Peyer's patch (tissue), 4 donors: ENCODE measurements around the gene ARHGEF1. TPM values are rescaled to one million over a fixed set of nuclear protein-coding genes. Genes with fewer than 3 reads are reported as not detected.
"Not testable (repeated sequence)": the region's sequence is repeated elsewhere in the genome, so short reads cannot be mapped to it uniquely, and the experiment has no call there.

ENCODE experiments used
- DNase-seq, 3 donors: peaks; one replicate each; pipeline ENCODE4 v3.0.0-alpha.2; 2017 to 2019
- H3K27ac ChIP-seq, 4 donors: fragments of 200-600 bp; sonication (generic); one replicate each; pipeline ENCODE4 v1.5.1; 2016 to 2019
- H3K27me3 ChIP-seq, 2 donors: fragments of 200-600 bp; sonication (generic); one replicate each; pipeline ENCODE4 v1.5.1; 2019
- H3K36me3 ChIP-seq, 3 donors: fragments of 200-600 bp; sonication (generic); one replicate each; pipeline ENCODE4 v1.5.1; 2016 to 2019
- H3K4me1 ChIP-seq, 4 donors: fragments of 200-600 bp; sonication (generic); one replicate each; pipeline ENCODE4 v1.5.1; 2016 to 2019
- H3K4me3 ChIP-seq, 4 donors: fragments of 200-600 bp; sonication (generic); 1 replicate in 3 of 4; 2 replicates in 1 of 4; pipeline ENCODE4 v1.5.1; 2016 to 2019; ENCODE audit warnings: mild to moderate bottlenecking in 1 of 4
- H3K9me3 ChIP-seq, 4 donors: fragments of 200-600 bp; sonication (generic); one replicate each; pipeline ENCODE4 v1.5.1; 2016 to 2019; ENCODE audit warnings: mild to moderate bottlenecking in 1 of 4
- CTCF ChIP-seq, 6 experiments: fragments of 450-650 bp in 4 of 6; fragments of 200-600 bp in 2 of 6; sonication (generic) in 1 of 6; IDR thresholded peaks; one replicate each; pipeline ENCODE4 v1.5.1; 2017 to 2019; ENCODE audit warnings: antibody characterized with exemption in 6 of 6, mild to moderate bottlenecking in 3 of 6, moderate library complexity in 1 of 6
- POLR2A ChIP-seq, 2 donors: fragments of 450-650 bp; IDR thresholded peaks; one replicate each; pipeline ENCODE4 v1.5.1; 2017; ENCODE audit warnings: antibody characterized with exemption in 2 of 2, mild to moderate bottlenecking in 2 of 2, moderate library complexity in 2 of 2
- total RNA-seq, 4 donors: library from RNA; depleted of rRNA; stranded (reverse); fragments of >200 nt; gene quantifications; one replicate each; pipeline ENCODE4 v1.1.0, GENCODE V29; 2016

The ARHGEF1 gene
- total RNA-seq, 4 donors from 2014 or later = 90.0 to 368 (median 148) TPM

- H3K27ac ChIP-seq = no peak overlapping the region
- no peak for TF ChIP-seq POLR2A (IDR thresholded peaks at IDR 0.05)
- no peak for TF ChIP-seq CTCF (IDR thresholded peaks at IDR 0.05)
- H3K4me3 ChIP-seq = peak overlapping the region in 1 of 4 donors; percentile 6
- no peaks in the 10 kb centered on the region for H3K9me3 ChIP-seq
- H3K4me1 ChIP-seq = peaks cover 0 to 35% (median 18%) of the 10 kb centered on the region in 4 donors
- peaks cover 0 to 5% (median 0%) of the 10 kb centered on the region in 3 donors for H3K36me3 ChIP-seq
- DNase-seq = no peak
- peaks cover 0 to 34% of the 10 kb centered on the region in 2 donors for H3K27me3 ChIP-seq
These were observed 29.1 kb downstream of the ARHGEF1 start for GRCh38 chr19:41911889-41912731.

- H3K9me3 ChIP-seq = no peaks in the 10 kb centered on the region
- DNase-seq = no peak
- no peak overlapping the region for H3K27ac ChIP-seq
- H3K36me3 ChIP-seq = no peaks in the 10 kb centered on the region
- peaks cover 0 to 35% (median 18%) of the 10 kb centered on the region in 4 donors for H3K4me1 ChIP-seq
- peak overlapping the region in 1 of 4 donors; percentile 20 for H3K4me3 ChIP-seq
- TF ChIP-seq CTCF (IDR thresholded peaks at IDR 0.05) (no peak), POLR2A (IDR thresholded peaks at IDR 0.05) (no peak)
- H3K27me3 ChIP-seq = peaks cover 0 to 34% of the 10 kb centered on the region in 2 donors
These were observed 30.0 kb downstream of the ARHGEF1 start for GRCh38 chr19:41912899-41913537.

GRCh38 chr19:41913538-41914423 lies 30.8 kb downstream of the ARHGEF1 start:
- Histone ChIP-seq H3K36me3 (no peaks in the 10 kb centered on the region), H3K4me3 (peak overlapping the region in 1 of 4 donors; percentile 20), H3K4me1 (peaks cover 0 to 35% (median 18%) of the 10 kb centered on the region in 4 donors), H3K9me3 (no peaks in the 10 kb centered on the region), H3K27ac (no peak overlapping the region), H3K27me3 (peaks cover 0 to 34% of the 10 kb centered on the region in 2 donors)
- TF ChIP-seq POLR2A (IDR thresholded peaks at IDR 0.05) (no peak), CTCF (IDR thresholded peaks at IDR 0.05) (no peak)
- no peak for DNase-seq

- Histone ChIP-seq H3K4me1 (peaks cover 0 to 35% (median 18%) of the 10 kb centered on the region in 4 donors), H3K27me3 (peaks cover 0 to 34% of the 10 kb centered on the region in 2 donors)
- not testable (repeated sequence) for H3K4me3 ChIP-seq, H3K36me3 ChIP-seq, DNase-seq, H3K27ac ChIP-seq, H3K9me3 ChIP-seq
These were observed 31.4 kb downstream of the ARHGEF1 start for GRCh38 chr19:41914424-41914834.

- H3K27me3 ChIP-seq = peaks cover 0 to 34% of the 10 kb centered on the region in 2 donors
- peaks cover 0 to 35% (median 18%) of the 10 kb centered on the region in 4 donors for H3K4me1 ChIP-seq
- no peaks in the 10 kb centered on the region for H3K36me3 ChIP-seq
- no peak overlapping the region for H3K27ac ChIP-seq
- no peaks in the 10 kb centered on the region for H3K9me3 ChIP-seq
- no peak overlapping the region for H3K4me3 ChIP-seq
- TF ChIP-seq CTCF (IDR thresholded peaks at IDR 0.05) = no peak
- TF ChIP-seq POLR2A (IDR thresholded peaks at IDR 0.05) = no peak
- no peak for DNase-seq
These were observed 32.2 kb downstream of the ARHGEF1 start for GRCh38 chr19:41915021-41915775.
